Neuronal stem cell (in vitro differentiated cells): ENCODE measurements around the gene ZNRF4.
A peak's percentile ranks its signal among the peaks of the same experiment; 100 is the strongest.

ENCODE experiments used
- DNase-seq: peaks from one replicate; pipeline ENCODE4 v3.0.0-alpha.2; 2013; ENCODE audit warnings: low spot score
- H2AFZ ChIP-seq: one replicate; pipeline ENCODE4 v1.6.1; 2013; ENCODE audit warnings: mild to moderate bottlenecking, low read length, inconsistent platforms
- H2AK5ac ChIP-seq: 2 replicates; pipeline ENCODE4 v1.6.1; 2013; ENCODE audit warnings: low read depth, mild to moderate bottlenecking, inconsistent platforms, low read length, moderate library complexity, mixed read lengths
- H2BK120ac ChIP-seq: 2 replicates; pipeline ENCODE4 v1.6.1; 2013; ENCODE audit warnings: low read depth, mild to moderate bottlenecking, inconsistent platforms, low read length, moderate library complexity, mixed read lengths
- H2BK12ac ChIP-seq: one replicate; pipeline ENCODE4 v1.6.1; 2013; ENCODE audit warnings: low read length, inconsistent platforms
- H2BK15ac ChIP-seq: 2 replicates; pipeline ENCODE4 v1.6.1; 2013; ENCODE audit warnings: mild to moderate bottlenecking, low read length, inconsistent platforms, mixed read lengths
- H2BK5ac ChIP-seq: one replicate; pipeline ENCODE4 v1.6.1; 2013; ENCODE audit warnings: inconsistent platforms, mild to moderate bottlenecking, low read length, moderate library complexity
- H3K14ac ChIP-seq: one replicate; pipeline ENCODE4 v1.6.1; 2013; ENCODE audit warnings: low read length, inconsistent platforms
- H3K18ac ChIP-seq: 2 replicates; pipeline ENCODE4 v1.6.1; 2013; ENCODE audit warnings: low read length, inconsistent platforms
- H3K23ac ChIP-seq: 2 replicates; pipeline ENCODE4 v1.6.1; 2013; ENCODE audit warnings: low read depth, mild to moderate bottlenecking, mixed read lengths, low read length, inconsistent platforms; ENCODE audit not compliant: poor library complexity
- H3K27ac ChIP-seq: replicated peaks from 3 replicates; pipeline ENCODE4 v1.5.1; 2013; ENCODE audit warnings: low read length, inconsistent platforms
- H3K27me3 ChIP-seq, 3 experiments: 2 replicates each; pipeline ENCODE4 v1.6.1; 2013; ENCODE audit warnings: low read length in 3 of 3, mild to moderate bottlenecking in 2 of 3, inconsistent platforms in 1 of 3, low read depth in 1 of 3, mixed read lengths in 1 of 3, moderate library complexity in 1 of 3; ENCODE audit not compliant: control insufficient read depth in 3 of 3, insufficient read depth in 3 of 3
- H3K36me3 ChIP-seq, 2 donors: replicated peaks in 1 of 2; 2 replicates each; pipeline ENCODE4 v1.6.1; 2013; ENCODE audit warnings: low read length in 2 of 2; ENCODE audit not compliant: control insufficient read depth in 2 of 2, insufficient read depth in 2 of 2
- H3K4ac ChIP-seq: 2 replicates; pipeline ENCODE4 v1.6.1; 2013; ENCODE audit warnings: inconsistent platforms, mild to moderate bottlenecking, low read length, moderate library complexity
- H3K4me1 ChIP-seq, 2 donors: 1 replicate in 1 of 2; 2 replicates in 1 of 2; pipeline ENCODE4 v1.6.1; 2013; ENCODE audit warnings: low read length in 2 of 2, low read depth in 1 of 2; ENCODE audit not compliant: control insufficient read depth in 2 of 2, insufficient read depth in 1 of 2
- H3K4me2 ChIP-seq: one replicate; pipeline ENCODE4 v1.6.1; 2013; ENCODE audit warnings: mild to moderate bottlenecking, low read length, inconsistent platforms; ENCODE audit not compliant: insufficient read depth, poor library complexity, severe bottlenecking
- H3K4me3 ChIP-seq, 2 donors: 2 replicates each; pipeline ENCODE4 v1.5.1; 2013; ENCODE audit warnings: low read length in 2 of 2, mild to moderate bottlenecking in 2 of 2, inconsistent platforms in 1 of 2, moderate library complexity in 1 of 2
- H3K79me1 ChIP-seq: one replicate; pipeline ENCODE4 v1.6.1; 2013; ENCODE audit warnings: low read depth, mild to moderate bottlenecking, inconsistent platforms, low read length, moderate library complexity
- H3K9ac ChIP-seq: one replicate; pipeline ENCODE4 v1.6.1; 2013; ENCODE audit warnings: mild to moderate bottlenecking, low read depth, low read length, inconsistent platforms; ENCODE audit not compliant: poor library complexity
- H3K9me3 ChIP-seq, 2 donors: replicated peaks in 1 of 2; 2 replicates each; pipeline versions ENCODE3 to v1.6.1; 2013; ENCODE audit warnings: low read length in 2 of 2, mild to moderate bottlenecking in 2 of 2, inconsistent platforms in 1 of 2, low read depth in 1 of 2, mixed read lengths in 1 of 2, moderate library complexity in 1 of 2; ENCODE audit not compliant: control insufficient read depth in 2 of 2, insufficient read depth in 1 of 2
- H4K8ac ChIP-seq: one replicate; pipeline ENCODE4 v1.6.1; 2013; ENCODE audit warnings: low read depth, mild to moderate bottlenecking, inconsistent platforms, low read length, moderate library complexity
- H4K91ac ChIP-seq: one replicate; pipeline ENCODE4 v1.6.1; 2013; ENCODE audit warnings: low read length, low read depth, mild to moderate bottlenecking, inconsistent platforms; ENCODE audit not compliant: poor library complexity
- WGBS, 2 donors: extraction: QIAGEN DNeasy Blood & Tissue Kit; methylation state at CpG; one replicate each; pipeline ENCODE4 v1.1.7; 2013; ENCODE audit warnings: missing lambda C conversion rate in 2 of 2, mixed read lengths in 1 of 2; ENCODE audit not compliant: insufficient read length in 2 of 2, insufficient replicate concordance in 1 of 2; ENCODE audit errors: extremely low coverage in 2 of 2; 5-methylcytosine and 5-hydroxymethylcytosine counted together

The ZNRF4 gene

GRCh38 chr19:5494773-5495172, 39.6 kb downstream of the ZNRF4 start:
- Histone ChIP-seq H2AK5ac (no peak overlapping the region), H3K27me3 (peaks cover 0 to 2% (median 0%) of the 10 kb centered on the region in 3 experiments), H4K91ac (no peak overlapping the region), H3K36me3 (no peaks in the 10 kb centered on the region), H3K79me1 (no peaks in the 10 kb centered on the region), H2BK12ac (peak overlapping the region; percentile 93), H2BK15ac (no peak overlapping the region), H3K27ac (peak overlapping the region; percentile 59), H2BK120ac (no peak overlapping the region), H3K4me1 (peaks cover 11 to 45% of the 10 kb centered on the region in 2 donors), H3K23ac (no peak overlapping the region), H3K4ac (no peak overlapping the region), H3K14ac (no peak overlapping the region), H4K8ac (no peak overlapping the region), H2AFZ (peak overlapping the region; percentile 46), H3K4me2 (no peak overlapping the region), H3K18ac (peak overlapping the region; percentile 88), H2BK5ac (no peak overlapping the region), H3K9ac (no peak overlapping the region), H3K9me3 (no peaks in the 10 kb centered on the region), H3K4me3 (no peak overlapping the region)
- WGBS, 2 donors: no CpG with 5 or more reads among the region's 11 CpGs
- DNase-seq: no peak

GRCh38 chr19:5495792-5496191, 40.6 kb downstream of the ZNRF4 start:
- Histone ChIP-seq H3K79me1 (no peaks in the 10 kb centered on the region), H3K18ac (peak overlapping the region; percentile 98), H2BK12ac (no peak overlapping the region), H3K23ac (no peak overlapping the region), H2BK120ac (peak overlapping the region; percentile 98), H3K4ac (no peak overlapping the region), H2AK5ac (peak overlapping the region; percentile 99), H3K4me3 (no peak overlapping the region), H2BK15ac (no peak overlapping the region), H3K27ac (no peak overlapping the region), H3K14ac (no peak overlapping the region), H3K36me3 (no peaks in the 10 kb centered on the region), H3K27me3 (peaks cover 0 to 2% (median 0%) of the 10 kb centered on the region in 3 experiments), H2BK5ac (peak overlapping the region; percentile 91), H4K91ac (no peak overlapping the region), H4K8ac (no peak overlapping the region), H3K4me2 (no peak overlapping the region), H3K9me3 (no peaks in the 10 kb centered on the region), H3K4me1 (peaks cover 11 to 40% of the 10 kb centered on the region in 2 donors), H2AFZ (no peak overlapping the region), H3K9ac (no peak overlapping the region)
- no CpG with 5 or more reads among the region's 5 CpGs for WGBS, 2 donors
- DNase-seq: no peak

DNA sequence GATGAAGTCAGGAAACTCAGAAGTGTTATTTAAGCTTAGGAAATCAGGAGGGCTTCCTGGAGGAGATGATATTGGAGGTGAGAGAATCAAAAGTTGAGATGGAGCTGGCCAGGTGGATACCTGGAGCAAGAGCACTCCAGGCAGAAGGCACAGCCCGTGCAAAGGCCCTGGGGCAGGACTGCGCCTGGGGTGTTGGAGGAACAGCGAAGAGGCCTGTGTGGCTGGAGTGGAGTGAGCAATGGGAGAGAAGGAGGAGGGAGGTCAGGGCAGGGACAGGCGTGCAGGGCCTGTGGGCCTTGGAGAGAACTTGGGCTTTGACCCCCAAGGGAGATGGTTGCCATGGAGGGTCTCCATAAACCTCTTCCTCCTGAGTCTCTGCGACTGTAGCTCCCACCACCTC, 42.1 kb downstream of the ZNRF4 start:
- Histone ChIP-seq H3K27me3 (peaks cover 0 to 2% (median 0%) of the 10 kb centered on the region in 3 experiments), H3K36me3 (no peaks in the 10 kb centered on the region), H2BK5ac (peak overlapping the region; percentile 21), H3K14ac (peak overlapping the region; percentile 3), H4K91ac (no peak overlapping the region), H3K4me1 (peaks cover 11 to 30% of the 10 kb centered on the region in 2 donors), H3K18ac (peak overlapping the region; percentile 97), H3K4me3 (no peak overlapping the region), H3K27ac (no peak overlapping the region), H2BK12ac (peak overlapping the region; percentile 92), H3K79me1 (no peaks in the 10 kb centered on the region), H3K4me2 (no peak overlapping the region), H3K23ac (no peak overlapping the region), H2AFZ (no peak overlapping the region), H2AK5ac (peak overlapping the region; percentile 95), H4K8ac (no peak overlapping the region), H2BK120ac (peak overlapping the region; percentile 83), H3K4ac (peak overlapping the region; percentile 10), H3K9ac (no peak overlapping the region), H2BK15ac (peak overlapping the region; percentile 90), H3K9me3 (peaks cover under 1 to 13% of the 10 kb centered on the region in 2 donors)
- no CpG with 5 or more reads among the region's 5 CpGs for WGBS, 2 donors
- no peak for DNase-seq

- Histone ChIP-seq H4K8ac (no peak overlapping the region), H3K27me3 (peaks cover 0 to 2% (median 0%) of the 10 kb centered on the region in 3 experiments), H2BK120ac (no peak overlapping the region), H3K27ac (peak overlapping the region; percentile 99), H3K4me2 (no peak overlapping the region), H3K9me3 (peaks cover 8 to 24% of the 10 kb centered on the region in 2 donors), H3K23ac (no peak overlapping the region), H2AFZ (peak overlapping the region; percentile 94), H3K4me1 (peaks cover 6 to 25% of the 10 kb centered on the region in 2 donors), H3K9ac (peak overlapping the region; percentile 13), H3K36me3 (no peaks in the 10 kb centered on the region), H4K91ac (no peak overlapping the region), H2AK5ac (no peak overlapping the region), H3K4ac (no peak overlapping the region), H2BK15ac (no peak overlapping the region), H3K4me3 (peak overlapping the region in 1 of 2 donors; percentile 18), H3K18ac (peak overlapping the region; percentile 85), H2BK12ac (no peak overlapping the region), H2BK5ac (peak overlapping the region; percentile 2), H3K79me1 (no peaks in the 10 kb centered on the region), H3K14ac (no peak overlapping the region)
- no CpG with 5 or more reads among the region's 22 CpGs for WGBS, 2 donors
- DNase-seq: peak; percentile 89
These were observed 43.8 kb downstream of the ZNRF4 start for GRCh38 chr19:5498830-5499550.
